NB4 (cell line): ENCODE data around the gene TRAK1.

Source experiments
- DNase-seq: peaks from one replicate; pipeline ENCODE4 v3.0.0; 2010; ENCODE audit warnings: low read depth
- H3K4me3 ChIP-seq: one replicate; pipeline ENCODE4 v1.5.1; 2011; ENCODE audit warnings: mild to moderate bottlenecking, low read depth, low read length, moderate library complexity
- MYC ChIP-seq: IDR thresholded peaks from 2 replicates; pipeline ENCODE4 v1.6.1; 2011; ENCODE audit warnings: low read depth, low read length
- POLR2A ChIP-seq: IDR thresholded peaks from 2 replicates; pipeline ENCODE4 v1.6.1; 2011; ENCODE audit warnings: mild to moderate bottlenecking; ENCODE audit not compliant: insufficient read length; ENCODE audit errors: extremely low read depth
- TF ChIP-seq, protein P1 (sequence below): IDR thresholded peaks from one replicate; pipeline ENCODE4 v1.5.1; 2012; ENCODE audit warnings: low read depth, low read length
- TF ChIP-seq, protein P2 (sequence below): IDR thresholded peaks from 2 replicates; pipeline ENCODE4 v1.6.1; 2011; ENCODE audit warnings: low read depth, low read length

The TRAK1 gene

DNA sequence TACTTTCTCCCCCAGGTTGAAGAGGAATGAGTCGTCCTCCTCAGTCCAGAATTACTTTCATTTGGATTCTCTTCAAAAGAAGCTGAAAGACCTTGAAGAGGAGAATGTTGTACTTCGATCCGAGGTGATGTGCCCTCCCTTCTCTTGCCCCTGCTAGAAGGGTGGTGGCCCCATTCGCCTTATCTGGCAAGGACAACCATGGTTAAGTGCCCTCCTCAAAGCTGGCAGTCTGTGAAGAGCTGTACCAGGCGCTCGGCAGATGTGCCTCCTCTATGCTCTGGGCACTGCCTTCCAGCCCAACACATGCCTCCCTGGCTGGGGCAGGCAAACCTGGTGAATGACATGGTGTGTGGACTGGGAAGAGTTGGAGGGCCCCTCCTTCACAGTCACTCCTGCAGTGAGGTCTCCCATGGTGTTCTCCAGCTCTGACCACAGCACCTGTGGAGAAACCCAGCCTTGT, 97.9 kb downstream of the TRAK1 start:
- H3K4me3 ChIP-seq: no peak overlapping the region
- no peak for DNase-seq
- TF ChIP-seq, protein P1, sequence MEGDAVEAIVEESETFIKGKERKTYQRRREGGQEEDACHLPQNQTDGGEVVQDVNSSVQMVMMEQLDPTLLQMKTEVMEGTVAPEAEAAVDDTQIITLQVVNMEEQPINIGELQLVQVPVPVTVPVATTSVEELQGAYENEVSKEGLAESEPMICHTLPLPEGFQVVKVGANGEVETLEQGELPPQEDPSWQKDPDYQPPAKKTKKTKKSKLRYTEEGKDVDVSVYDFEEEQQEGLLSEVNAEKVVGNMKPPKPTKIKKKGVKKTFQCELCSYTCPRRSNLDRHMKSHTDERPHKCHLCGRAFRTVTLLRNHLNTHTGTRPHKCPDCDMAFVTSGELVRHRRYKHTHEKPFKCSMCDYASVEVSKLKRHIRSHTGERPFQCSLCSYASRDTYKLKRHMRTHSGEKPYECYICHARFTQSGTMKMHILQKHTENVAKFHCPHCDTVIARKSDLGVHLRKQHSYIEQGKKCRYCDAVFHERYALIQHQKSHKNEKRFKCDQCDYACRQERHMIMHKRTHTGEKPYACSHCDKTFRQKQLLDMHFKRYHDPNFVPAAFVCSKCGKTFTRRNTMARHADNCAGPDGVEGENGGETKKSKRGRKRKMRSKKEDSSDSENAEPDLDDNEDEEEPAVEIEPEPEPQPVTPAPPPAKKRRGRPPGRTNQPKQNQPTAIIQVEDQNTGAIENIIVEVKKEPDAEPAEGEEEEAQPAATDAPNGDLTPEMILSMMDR: no peak
- TF ChIP-seq POLR2A: no peak
- no peak for TF ChIP-seq MYC
- TF ChIP-seq, protein P2, sequence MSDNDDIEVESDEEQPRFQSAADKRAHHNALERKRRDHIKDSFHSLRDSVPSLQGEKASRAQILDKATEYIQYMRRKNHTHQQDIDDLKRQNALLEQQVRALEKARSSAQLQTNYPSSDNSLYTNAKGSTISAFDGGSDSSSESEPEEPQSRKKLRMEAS: no peak

DNA sequence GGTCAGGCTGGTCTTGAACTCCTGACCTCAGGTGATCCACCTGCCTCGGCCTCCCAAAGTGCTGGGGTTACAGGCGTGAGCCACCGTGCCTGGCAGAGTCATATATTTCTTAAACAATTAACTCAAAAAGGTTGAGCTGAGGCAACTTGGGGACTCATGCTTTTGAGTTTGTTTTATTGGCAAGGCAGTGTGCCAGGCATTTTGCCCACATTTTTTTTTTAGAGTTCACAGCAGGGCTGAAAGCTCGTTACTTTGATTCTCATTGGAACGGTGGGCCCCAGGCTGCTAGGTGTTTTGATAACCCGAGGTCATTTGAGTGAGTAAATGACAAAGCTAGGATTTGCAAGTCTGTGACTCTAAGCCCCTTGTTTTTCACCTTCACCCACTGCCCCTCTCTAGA, 98.6 kb downstream of the TRAK1 start:
- H3K4me3 ChIP-seq: no peak overlapping the region
- no peak for DNase-seq
- TF ChIP-seq, protein P1: no peak
- TF ChIP-seq, protein P2: no peak
- no peak for TF ChIP-seq MYC
- TF ChIP-seq POLR2A: no peak

DNA sequence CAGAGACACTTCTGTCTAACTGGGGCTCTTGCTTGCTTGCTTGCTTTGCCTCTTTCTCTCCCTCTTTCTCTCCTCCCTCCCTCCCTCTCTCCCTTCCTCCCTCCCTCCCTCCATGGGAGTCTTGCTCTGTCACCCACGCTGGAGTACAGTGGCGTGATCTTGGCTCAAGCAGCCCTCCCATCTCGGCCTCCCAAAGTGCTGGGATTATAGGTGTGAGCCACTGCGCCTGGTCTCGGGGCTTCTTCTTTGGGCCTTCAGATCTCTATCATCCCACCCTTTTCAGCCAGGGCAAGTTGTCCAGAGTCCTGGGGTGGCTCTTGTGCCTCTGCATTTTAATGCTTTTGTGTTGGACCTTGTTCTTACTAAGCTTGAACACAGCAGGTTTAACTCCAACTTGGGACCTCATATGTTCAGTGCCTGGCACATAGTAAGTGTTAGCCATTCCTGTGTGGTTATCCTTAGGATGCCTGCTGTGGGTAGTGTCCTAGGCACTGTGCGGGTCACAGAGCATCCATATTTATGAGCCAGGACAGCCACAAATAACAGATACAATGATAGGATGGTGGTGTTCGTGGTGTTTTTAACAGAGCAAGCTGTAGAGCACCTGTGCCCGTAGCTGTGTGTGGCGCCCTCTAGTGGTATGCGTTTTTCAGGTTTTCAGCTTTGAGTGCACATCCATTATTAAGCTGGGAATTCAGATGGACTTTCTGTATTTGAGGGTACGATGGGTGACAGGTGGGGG, 99.7 kb downstream of the TRAK1 start:
- TF ChIP-seq, protein P2: no peak
- TF ChIP-seq, protein P1: peak; percentile 78
- TF ChIP-seq MYC (no peak), POLR2A (no peak)
- peak; percentile 59 for DNase-seq

DNA sequence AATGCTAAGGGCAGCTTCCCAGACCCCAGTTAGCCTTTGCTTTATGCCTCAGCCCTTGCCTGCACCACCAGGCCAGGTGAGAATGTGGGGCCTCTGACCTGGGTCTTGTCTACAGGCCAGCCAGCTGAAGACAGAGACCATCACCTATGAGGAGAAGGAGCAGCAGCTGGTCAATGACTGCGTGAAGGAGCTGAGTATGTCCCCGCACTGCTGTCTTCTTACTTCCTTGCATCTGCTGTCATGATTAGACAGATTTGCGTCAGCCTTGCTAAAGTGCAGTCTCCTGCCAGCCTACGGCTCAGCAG, 100.2 kb downstream of the TRAK1 start:
- H3K4me3 ChIP-seq: no peak overlapping the region
- DNase-seq: peak; percentile 10
- TF ChIP-seq, protein P1: no peak
- TF ChIP-seq, protein P2: no peak
- TF ChIP-seq MYC (no peak), POLR2A (no peak)

More for the DNA sequence above, 99.7 kb downstream of the TRAK1 start:
- H3K4me3 ChIP-seq: no peak overlapping the region

DNA sequence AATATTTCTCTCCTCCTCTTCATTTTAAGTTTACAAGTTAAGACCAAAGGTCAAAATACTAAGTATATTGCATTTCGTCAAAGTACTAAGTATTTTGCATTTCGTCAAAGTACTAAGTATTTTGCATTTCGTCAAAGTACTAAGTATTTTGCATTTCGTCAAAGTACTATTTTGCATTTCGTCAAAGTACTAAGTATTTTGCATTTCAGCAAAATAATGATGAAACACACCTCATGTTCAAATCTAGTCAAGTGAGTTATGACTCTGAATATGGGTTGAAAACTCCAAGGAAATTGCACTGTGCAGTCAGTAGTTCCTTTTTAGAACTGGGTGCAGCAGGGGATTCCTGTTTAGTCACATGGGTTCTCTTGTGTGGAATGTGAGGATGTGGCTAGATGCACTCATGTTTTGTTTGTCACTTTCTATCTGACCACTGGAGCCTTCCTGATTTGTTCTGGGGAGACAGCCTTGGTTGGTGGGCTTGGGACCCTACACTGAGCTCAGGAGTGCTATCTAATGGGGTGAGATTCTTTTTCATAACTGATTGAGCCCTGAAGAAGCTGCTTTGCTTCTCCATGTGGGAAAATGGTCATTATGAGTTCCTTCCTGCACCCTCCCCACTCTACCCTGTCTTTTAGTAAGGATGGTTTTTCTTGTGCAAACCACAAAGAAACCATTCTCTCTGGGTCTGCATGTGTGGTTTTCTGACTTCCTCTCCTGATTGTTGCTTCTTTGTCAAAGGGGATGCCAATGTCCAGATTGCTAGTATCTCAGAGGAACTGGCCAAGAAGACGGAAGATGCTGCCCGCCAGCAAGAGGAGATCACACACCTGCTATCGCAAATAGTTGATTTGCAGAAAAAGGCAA, 101.4 kb downstream of the TRAK1 start:
- TF ChIP-seq POLR2A: no peak
- TF ChIP-seq, protein P2: 0 out of 2 replicates have a peak, but pooled peaks have one; percentile 33
- no peak overlapping the region for H3K4me3 ChIP-seq
- peak; percentile 76 for DNase-seq

DNA sequence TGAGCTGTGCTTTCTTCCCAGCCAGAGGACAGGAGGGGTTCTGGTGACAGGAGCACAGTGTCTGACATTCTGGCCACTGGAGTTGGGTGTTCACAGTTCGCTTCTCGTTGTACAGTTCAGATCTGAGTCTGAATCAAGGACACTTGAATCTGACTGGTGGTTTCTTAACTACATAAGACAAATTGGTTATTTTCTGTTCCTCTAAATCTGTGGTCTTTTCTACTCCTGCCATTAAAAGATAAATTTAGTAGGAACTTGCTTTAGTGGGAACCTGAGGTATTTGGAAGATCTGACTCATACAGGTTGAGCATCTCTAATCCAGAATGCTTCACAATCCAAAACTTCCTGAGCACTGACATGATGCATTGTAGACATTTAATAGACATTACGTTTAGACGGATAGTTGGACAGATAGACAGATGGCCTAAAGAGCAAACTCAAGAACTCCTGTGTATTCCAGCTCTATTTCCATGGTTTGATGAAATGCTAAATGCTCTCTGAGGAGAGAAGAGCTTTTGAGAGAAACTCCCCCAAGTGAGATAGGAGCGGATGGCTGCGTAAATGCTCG, 103.9 kb downstream of the TRAK1 start:
- no peak overlapping the region for H3K4me3 ChIP-seq
- no peak for DNase-seq
- TF ChIP-seq, protein P1: no peak
- TF ChIP-seq MYC: no peak
- TF ChIP-seq, protein P2: no peak
- no peak for TF ChIP-seq POLR2A
